DND-41 (cell line): ENCODE measurements around the gene TMPRSS3.
"Not testable (repeated sequence)": the region's sequence is repeated elsewhere in the genome, so short reads cannot be mapped to it uniquely, and the experiment has no call there.

Experiments
- ATAC-seq: fragments of 200-7000 bp; cut with Tn5 transposase; 3 replicates; pipeline ENCODE4 v1.9.1; 2021; ENCODE audit warnings: low read depth; ENCODE audit not compliant: insufficient read depth
- DNase-seq: peaks from one replicate; pipeline ENCODE4 v3.0.0-alpha.2; 2020
- H2AFZ ChIP-seq: 2 replicates; pipeline ENCODE4 v1.6.0; 2012; ENCODE audit warnings: low read depth, low read length
- H3K27ac ChIP-seq: 2 replicates; pipeline ENCODE4 v1.5.1; 2012; ENCODE audit warnings: low read length, inconsistent platforms
- H3K27me3 ChIP-seq: fragments of 200-600 bp; sonication (generic); 2 replicates; pipeline ENCODE4 v1.6.0; 2012; ENCODE audit warnings: low read length, mild to moderate bottlenecking, inconsistent platforms; ENCODE audit not compliant: insufficient read depth, poor library complexity
- H3K36me3 ChIP-seq: 2 replicates; pipeline ENCODE4 v1.5.1; 2012; ENCODE audit warnings: low read length, inconsistent platforms; ENCODE audit not compliant: insufficient read depth
- H3K4me1 ChIP-seq: 2 replicates; pipeline ENCODE4 v1.5.1; 2012; ENCODE audit warnings: mild to moderate bottlenecking, low read length; ENCODE audit not compliant: insufficient read depth
- H3K4me2 ChIP-seq: 2 replicates; pipeline ENCODE4 v1.6.0; 2012; ENCODE audit warnings: mild to moderate bottlenecking, moderate library complexity, low read length, inconsistent platforms; ENCODE audit not compliant: insufficient read depth
- H3K4me3 ChIP-seq, 2 experiments: fragments of 200-600 bp in 1 of 2; shearing (Covaris generic) in 1 of 2; 2 replicates each; pipeline ENCODE4 v1.5.1; 2012 to 2016; ENCODE audit warnings: inconsistent platforms in 2 of 2, low read length in 2 of 2, mild to moderate bottlenecking in 2 of 2, low read depth in 1 of 2, moderate library complexity in 1 of 2
- H3K79me2 ChIP-seq: 2 replicates; pipeline ENCODE4 v1.6.0; 2012; ENCODE audit warnings: low read length, inconsistent platforms; ENCODE audit not compliant: insufficient read depth
- H3K9ac ChIP-seq: 2 replicates; pipeline ENCODE4 v1.6.0; 2012; ENCODE audit warnings: low read depth, mild to moderate bottlenecking, inconsistent platforms, low read length, moderate library complexity
- H3K9me3 ChIP-seq: 2 replicates; pipeline ENCODE4 v1.5.1; 2012; ENCODE audit warnings: low read length, moderate library complexity, mild to moderate bottlenecking, inconsistent platforms; ENCODE audit not compliant: insufficient read depth, severe bottlenecking
- H4K20me1 ChIP-seq: 2 replicates; pipeline ENCODE4 v1.6.0; 2012; ENCODE audit warnings: low read length; ENCODE audit not compliant: insufficient read depth
- EZH2 ChIP-seq: IDR thresholded peaks from 3 replicates; pipeline ENCODE4 v1.6.1; 2012; ENCODE audit warnings: borderline replicate concordance, low read depth, mild to moderate bottlenecking, moderate library complexity, low read length, inconsistent platforms; ENCODE audit not compliant: severe bottlenecking
- TF ChIP-seq, protein P1 (sequence below): IDR thresholded peaks from 2 replicates; pipeline ENCODE4 v1.5.1; 2012; ENCODE audit warnings: borderline replicate concordance, low read length, moderate library complexity, mild to moderate bottlenecking; ENCODE audit not compliant: poor library complexity, severe bottlenecking; ENCODE audit errors: extremely low read depth

TMPRSS3 gene

DNA sequence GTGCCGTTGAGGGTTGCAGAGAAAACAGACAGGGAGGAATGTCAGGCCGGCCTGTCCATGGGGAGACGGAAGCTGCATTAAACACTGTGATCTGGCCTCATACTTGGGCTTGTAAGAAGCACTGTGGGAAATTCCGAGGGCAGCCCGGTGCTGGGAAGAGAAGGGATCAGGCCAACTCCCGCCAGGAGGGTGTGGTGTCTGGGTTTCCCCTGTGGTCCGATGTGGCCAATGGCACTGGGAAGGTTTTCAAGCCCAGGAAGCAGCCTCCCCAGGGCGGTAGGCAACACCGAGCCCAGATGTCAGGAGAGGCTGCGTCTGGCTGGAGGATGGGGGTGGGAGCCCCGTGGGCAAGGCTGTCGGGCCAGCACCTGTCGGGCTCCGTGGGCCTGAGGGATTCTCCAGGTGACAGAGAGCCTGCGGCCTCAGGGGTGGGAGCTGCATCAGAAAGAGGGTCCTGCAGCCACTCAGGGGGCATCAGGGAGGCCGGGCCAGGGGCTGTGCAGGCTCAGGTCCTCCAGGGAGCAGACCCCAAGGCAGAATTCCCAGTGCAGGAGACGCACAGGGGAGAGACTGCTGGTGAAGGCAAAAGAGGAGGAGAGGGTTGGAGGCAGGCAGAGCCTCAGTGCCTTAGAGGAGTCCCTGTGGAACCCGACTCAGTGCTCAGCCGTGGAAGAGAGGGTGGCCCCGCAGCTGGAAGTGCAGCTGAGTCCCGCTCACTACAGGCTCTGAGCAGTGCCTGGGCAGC, 16.2 kb upstream of the TMPRSS3 start:
- peaks cover 16% of the 10 kb centered on the region; the same call in 1 of the 2 replicates for H4K20me1 ChIP-seq
- ATAC-seq (no peak), DNase-seq (no peak)
- no peak overlapping the region for H3K4me3 ChIP-seq
- peak overlapping the region; percentile 34; the same call in 1 of the 2 replicates for H3K27ac ChIP-seq
- H3K27me3 ChIP-seq = no peaks in the 10 kb centered on the region
- no peaks in the 10 kb centered on the region for H3K9me3 ChIP-seq
- H3K4me1 ChIP-seq = peaks cover 28% of the 10 kb centered on the region
- H2AFZ ChIP-seq = no peak overlapping the region
- peaks cover 97% of the 10 kb centered on the region for H3K36me3 ChIP-seq
- no peak for TF ChIP-seq EZH2
- TF ChIP-seq, protein P1, sequence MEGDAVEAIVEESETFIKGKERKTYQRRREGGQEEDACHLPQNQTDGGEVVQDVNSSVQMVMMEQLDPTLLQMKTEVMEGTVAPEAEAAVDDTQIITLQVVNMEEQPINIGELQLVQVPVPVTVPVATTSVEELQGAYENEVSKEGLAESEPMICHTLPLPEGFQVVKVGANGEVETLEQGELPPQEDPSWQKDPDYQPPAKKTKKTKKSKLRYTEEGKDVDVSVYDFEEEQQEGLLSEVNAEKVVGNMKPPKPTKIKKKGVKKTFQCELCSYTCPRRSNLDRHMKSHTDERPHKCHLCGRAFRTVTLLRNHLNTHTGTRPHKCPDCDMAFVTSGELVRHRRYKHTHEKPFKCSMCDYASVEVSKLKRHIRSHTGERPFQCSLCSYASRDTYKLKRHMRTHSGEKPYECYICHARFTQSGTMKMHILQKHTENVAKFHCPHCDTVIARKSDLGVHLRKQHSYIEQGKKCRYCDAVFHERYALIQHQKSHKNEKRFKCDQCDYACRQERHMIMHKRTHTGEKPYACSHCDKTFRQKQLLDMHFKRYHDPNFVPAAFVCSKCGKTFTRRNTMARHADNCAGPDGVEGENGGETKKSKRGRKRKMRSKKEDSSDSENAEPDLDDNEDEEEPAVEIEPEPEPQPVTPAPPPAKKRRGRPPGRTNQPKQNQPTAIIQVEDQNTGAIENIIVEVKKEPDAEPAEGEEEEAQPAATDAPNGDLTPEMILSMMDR = no peak
- no peak overlapping the region for H3K4me2 ChIP-seq
- H3K9ac ChIP-seq = no peak overlapping the region
- peaks cover 69% of the 10 kb centered on the region for H3K79me2 ChIP-seq

DNA sequence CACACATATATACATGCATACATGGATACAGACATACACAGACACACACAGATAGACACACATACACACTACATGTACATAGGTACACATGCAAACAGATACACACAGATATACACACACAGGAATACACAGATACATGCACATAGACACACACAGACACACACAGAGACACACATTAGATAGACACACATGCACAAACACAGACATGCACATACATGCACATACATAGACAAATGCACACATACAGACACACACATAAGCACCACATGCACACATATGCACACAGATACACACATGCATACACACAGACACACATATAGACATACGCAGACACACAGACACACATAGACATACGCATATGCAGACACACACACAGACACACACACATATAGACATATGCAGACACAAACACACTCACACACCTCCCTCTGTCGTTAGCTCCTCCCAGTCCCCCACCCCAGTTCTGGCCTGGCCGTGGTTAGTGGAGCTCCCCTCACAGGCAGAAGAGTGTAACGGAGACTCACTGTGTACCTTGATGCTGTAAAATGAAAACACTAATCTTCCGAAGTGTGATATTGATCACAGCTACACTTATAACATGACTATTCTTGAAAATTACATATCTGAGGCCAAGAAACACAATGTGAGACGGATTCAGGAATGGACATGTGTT, 15.5 kb upstream of the TMPRSS3 start:
- DNase-seq = peak; percentile 52
- no peak overlapping the region for H3K9ac ChIP-seq
- H4K20me1 ChIP-seq = peaks cover 16% of the 10 kb centered on the region; the same call in 1 of the 2 replicates
- TF ChIP-seq, protein P1 = peak; percentile 49
- no peak for TF ChIP-seq EZH2
- H3K36me3 ChIP-seq = peaks cover 96% of the 10 kb centered on the region
- no peak overlapping the region for H3K4me2 ChIP-seq
- no peaks in the 10 kb centered on the region for H3K27me3 ChIP-seq
- no peak overlapping the region for H2AFZ ChIP-seq
- ATAC-seq = peak; percentile 66
- peak overlapping the region; percentile 34 for H3K27ac ChIP-seq
- no peaks in the 10 kb centered on the region for H3K9me3 ChIP-seq
- H3K4me1 ChIP-seq = peaks cover 36% of the 10 kb centered on the region
- H3K4me3 ChIP-seq = no peak overlapping the region
- peaks cover 76% of the 10 kb centered on the region for H3K79me2 ChIP-seq

- no peak overlapping the region for H3K9ac ChIP-seq
- TF ChIP-seq EZH2 = no peak
- TF ChIP-seq, protein P1 = no peak
- H3K36me3 ChIP-seq = peaks cover 77% of the 10 kb centered on the region
- H2AFZ ChIP-seq = no peak overlapping the region
- ATAC-seq (no peak), DNase-seq (no peak)
- H4K20me1 ChIP-seq = peaks cover 16% of the 10 kb centered on the region; the same call in 1 of the 2 replicates
- peaks cover 45% of the 10 kb centered on the region for H3K4me1 ChIP-seq
- H3K27me3 ChIP-seq = no peaks in the 10 kb centered on the region
- no peak overlapping the region for H3K4me3 ChIP-seq
- no peaks in the 10 kb centered on the region for H3K9me3 ChIP-seq
- no peak overlapping the region for H3K4me2 ChIP-seq
- peaks cover 82% of the 10 kb centered on the region for H3K79me2 ChIP-seq
- peak overlapping the region; percentile 31; the same call in 1 of the 2 replicates for H3K27ac ChIP-seq
These were observed 13.5 kb upstream of the TMPRSS3 start for GRCh38 chr21:42409366-42409765.

DNA sequence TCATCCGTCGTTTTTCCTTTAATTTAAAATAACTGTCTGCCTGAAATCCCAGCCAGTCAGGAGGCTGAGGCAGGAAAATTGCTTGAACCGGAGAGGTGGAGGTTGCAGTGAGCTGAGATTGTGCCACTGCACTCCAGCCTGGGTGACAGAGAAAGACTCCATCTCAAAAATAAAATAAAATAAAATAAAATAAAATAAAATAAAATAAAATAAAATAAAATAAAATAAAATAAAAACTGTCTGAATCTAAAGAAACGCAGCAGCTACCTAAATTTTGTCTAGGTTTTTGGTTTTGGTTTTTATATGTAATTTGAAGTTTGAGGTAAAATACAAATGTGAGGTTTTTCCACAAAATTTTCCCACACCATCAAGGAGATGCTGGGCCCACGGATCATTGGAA, 12.9 kb upstream of the TMPRSS3 start:
- DNase-seq, H3K9ac ChIP-seq, H2AFZ ChIP-seq, ATAC-seq, H3K4me2 ChIP-seq, H3K27me3 ChIP-seq, H3K9me3 ChIP-seq, H3K4me3 ChIP-seq: not testable (repeated sequence)
- Histone ChIP-seq H4K20me1 (peaks cover 16% of the 10 kb centered on the region; the same call in 1 of the 2 replicates), H3K27ac (0 out of 2 replicates have a peak overlapping the region, but pooled peaks have one; percentile 2), H3K36me3 (peaks cover 70% of the 10 kb centered on the region), H3K4me1 (peaks cover 50% of the 10 kb centered on the region), H3K79me2 (peaks cover 88% of the 10 kb centered on the region)
